ENCODE data around the gene SLC10A3. TPM values are rescaled to one million over a fixed set of nuclear protein-coding genes. Genes with fewer than 3 reads are reported as not detected.
A peak's percentile ranks its signal among the peaks of the same experiment; 100 is the strongest.
"Not testable (repeated sequence)": the region's sequence is repeated elsewhere in the genome, so short reads cannot be mapped to it uniquely, and the experiment has no call there.

The SLC10A3 gene
- polyA plus RNA-seq, 6 donors from 2014 or later, result 33.5 to 65.1 (median 38.0) TPM

DNA sequence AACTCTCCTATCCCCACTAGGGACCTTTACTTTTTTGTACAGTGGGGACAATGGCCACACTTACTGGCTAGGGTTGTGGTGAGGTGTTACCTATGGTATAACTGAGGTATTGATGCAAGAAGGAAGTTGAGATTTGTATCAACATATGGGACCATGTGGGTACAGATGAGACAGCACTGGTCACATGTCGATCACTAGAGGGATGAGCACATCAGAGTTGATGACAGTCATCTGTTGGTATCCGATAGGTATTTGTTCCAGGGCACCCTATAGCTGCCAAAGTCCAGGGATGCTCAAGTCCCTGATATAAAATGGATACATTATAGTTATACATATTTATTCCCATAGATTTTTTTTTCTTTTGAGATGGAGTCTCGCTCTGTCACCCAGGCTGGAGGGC, 12.6 kb upstream of the SLC10A3 start:
- H3K27me3 Mint-ChIP-seq, result no peaks in the 10 kb centered on the region
- no peak for ATAC-seq (ENCODE audit: low read depth in 2 of 2)
- peaks cover 0 to 2% (median 0%) of the 10 kb centered on the region in 7 donors for H3K9me3 Mint-ChIP-seq
- H3K4me1 Mint-ChIP-seq, result no peaks in the 10 kb centered on the region
- H3K36me3 Mint-ChIP-seq, result no peaks in the 10 kb centered on the region
- H3K4me3 Mint-ChIP-seq, result no peak overlapping the region
- peak overlapping the region in 1 of 6 donors; percentile 36 for H3K27ac Mint-ChIP-seq
- DNase-seq, result no peak

DNA sequence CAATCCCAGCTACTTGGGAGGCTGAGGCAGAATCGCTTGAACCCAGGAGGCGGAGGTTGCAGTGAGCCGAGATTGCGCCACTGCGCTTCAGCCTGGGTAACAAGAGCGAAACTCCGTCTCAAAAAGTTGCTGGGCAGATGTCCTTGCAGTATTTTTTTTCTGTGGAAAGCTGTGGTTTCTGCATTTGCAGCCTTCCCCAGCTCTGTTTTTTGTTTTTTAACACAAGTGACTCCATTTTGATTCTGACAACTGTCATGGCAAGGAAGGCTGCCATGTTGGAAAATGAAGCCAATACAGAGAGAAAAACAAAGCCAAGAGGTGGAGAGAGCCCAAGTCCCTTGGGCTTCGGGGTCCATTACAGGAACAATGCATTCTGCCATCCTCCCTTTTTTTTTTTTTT, 11.7 kb upstream of the SLC10A3 start:
- no peak overlapping the region for H3K27ac Mint-ChIP-seq
- no peaks in the 10 kb centered on the region for H3K36me3 Mint-ChIP-seq
- peaks cover 0 to 2% (median 0%) of the 10 kb centered on the region in 7 donors for H3K9me3 Mint-ChIP-seq
- no peaks in the 10 kb centered on the region for H3K4me1 Mint-ChIP-seq
- no peak overlapping the region for H3K4me3 Mint-ChIP-seq
- no peaks in the 10 kb centered on the region for H3K27me3 Mint-ChIP-seq
- DNase-seq (no peak), ATAC-seq (ENCODE audit: low read depth in 2 of 2) (no peak)

DNA sequence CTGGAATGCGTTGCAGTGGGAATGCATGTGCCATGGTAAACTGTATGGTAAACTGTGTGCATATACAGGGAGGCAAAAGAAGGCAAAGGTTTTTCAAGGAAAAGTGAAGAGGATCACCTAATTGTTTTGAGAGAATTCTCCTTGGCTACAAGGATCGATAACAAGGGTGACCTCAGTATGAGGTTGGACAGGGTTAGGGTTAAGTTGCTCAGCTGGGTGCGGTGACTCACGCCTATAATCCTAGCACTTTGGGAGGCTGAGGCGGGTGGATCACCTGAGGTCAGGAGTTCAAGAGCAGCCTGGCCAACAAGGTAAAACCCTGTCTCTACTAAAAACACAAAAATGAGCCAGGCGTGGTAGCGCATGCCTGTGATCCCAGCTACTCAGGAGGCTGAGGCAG, 11.0 kb upstream of the SLC10A3 start:
- H3K4me3 Mint-ChIP-seq; DNase-seq; H3K9me3 Mint-ChIP-seq; H3K36me3 Mint-ChIP-seq; H3K4me1 Mint-ChIP-seq; H3K27me3 Mint-ChIP-seq; ATAC-seq (ENCODE audit: low read depth in 2 of 2): not testable (repeated sequence)
- peak overlapping the region in 1 of 6 donors; percentile 14 for H3K27ac Mint-ChIP-seq

DNA sequence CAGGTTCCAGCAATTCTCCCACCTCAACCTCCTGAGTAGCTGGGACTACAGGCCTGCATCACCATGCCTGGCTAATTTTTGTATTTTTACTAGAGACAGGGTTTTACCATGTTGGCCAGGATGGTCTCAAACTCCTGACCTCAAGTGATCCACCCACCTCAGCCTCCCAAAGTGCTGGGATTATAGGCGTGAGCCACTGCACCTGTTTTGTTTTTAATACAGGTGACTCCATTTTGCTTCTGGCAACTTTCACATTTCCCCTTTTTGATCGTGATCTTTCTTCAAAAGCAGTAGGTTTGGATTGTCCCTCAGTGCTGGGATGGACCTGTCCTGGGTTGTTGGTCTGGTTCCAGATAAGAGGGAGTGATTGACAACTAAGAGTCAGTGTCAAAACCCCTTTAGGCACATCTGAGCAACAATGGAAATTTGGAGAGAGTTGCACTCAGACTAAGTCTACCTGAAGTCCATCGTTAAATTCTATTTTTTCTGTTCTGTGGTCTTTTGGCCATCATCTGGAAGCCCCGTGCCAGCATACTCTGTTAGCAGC, 6.2 kb upstream of the SLC10A3 start:
- DNase-seq; H3K9me3 Mint-ChIP-seq; H3K4me1 Mint-ChIP-seq; ATAC-seq (ENCODE audit: low read depth in 2 of 2); H3K36me3 Mint-ChIP-seq; H3K27ac Mint-ChIP-seq; H3K27me3 Mint-ChIP-seq: not testable (repeated sequence)
- H3K4me3 Mint-ChIP-seq, result peak overlapping the region in 1 of 8 donors; percentile 29

DNA sequence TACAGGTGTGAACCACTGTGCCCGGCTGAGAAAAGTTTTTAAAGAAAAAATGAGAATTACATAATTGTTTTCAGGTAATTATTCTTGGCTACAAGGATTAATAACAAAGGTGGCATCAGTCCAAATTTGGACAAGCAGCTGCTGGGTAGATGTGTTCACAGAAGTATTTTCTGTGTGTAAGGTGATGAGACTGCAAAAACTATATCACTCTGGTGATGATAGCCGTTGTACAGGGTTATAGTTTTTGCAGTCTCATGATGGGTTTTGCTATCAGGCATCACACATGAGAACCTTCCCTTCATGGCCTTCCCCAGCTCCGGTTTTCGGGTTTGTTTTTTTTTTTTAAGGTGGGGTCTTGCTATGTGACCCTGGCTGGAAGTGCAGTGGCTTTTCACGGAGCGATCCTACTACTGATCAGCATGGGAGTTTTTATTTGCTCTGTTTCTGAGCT, 5.1 kb upstream of the SLC10A3 start:
- Mint-ChIP-seq H3K4me1 (peaks cover 4 to 8% (median 7%) of the 10 kb centered on the region in 3 donors), H3K27ac (no peak overlapping the region), H3K27me3 (no peaks in the 10 kb centered on the region), H3K4me3 (no peak overlapping the region), H3K9me3 (peaks cover 0 to 3% (median 0%) of the 10 kb centered on the region in 7 donors), H3K36me3 (no peaks in the 10 kb centered on the region)
- no peak for DNase-seq
- no peak for ATAC-seq (ENCODE audit: low read depth in 2 of 2)

DNA sequence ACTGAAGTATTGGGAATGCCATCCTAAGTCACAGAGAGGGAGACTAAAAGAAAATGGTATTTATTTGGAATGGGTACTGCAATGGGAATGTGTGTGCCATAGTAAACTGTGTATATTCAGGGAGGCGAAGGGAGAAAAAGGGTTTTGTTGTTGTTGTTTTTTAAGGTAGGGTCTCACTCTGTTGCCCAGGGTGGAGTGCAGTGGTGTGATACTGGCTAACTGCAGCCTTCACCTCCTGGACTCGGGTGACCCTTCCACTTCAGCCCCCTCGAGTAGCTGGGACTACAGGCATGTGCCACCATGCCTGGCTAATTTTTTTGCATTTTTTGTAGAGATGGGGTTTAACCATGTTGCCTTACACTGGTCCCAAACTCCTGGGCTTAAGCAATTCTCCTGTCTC, 4.3 kb upstream of the SLC10A3 start:
- Mint-ChIP-seq H3K4me3 (no peak overlapping the region), H3K36me3 (no peaks in the 10 kb centered on the region), H3K9me3 (peaks cover 0 to 3% (median 0%) of the 10 kb centered on the region in 7 donors), H3K4me1 (peaks cover 7 to 9% (median 9%) of the 10 kb centered on the region in 3 donors), H3K27me3 (no peaks in the 10 kb centered on the region), H3K27ac (peak overlapping the region in 2 of 6 donors; percentile 59 to 88)
- DNase-seq (no peak), ATAC-seq (ENCODE audit: low read depth in 2 of 2) (no peak)

DNA sequence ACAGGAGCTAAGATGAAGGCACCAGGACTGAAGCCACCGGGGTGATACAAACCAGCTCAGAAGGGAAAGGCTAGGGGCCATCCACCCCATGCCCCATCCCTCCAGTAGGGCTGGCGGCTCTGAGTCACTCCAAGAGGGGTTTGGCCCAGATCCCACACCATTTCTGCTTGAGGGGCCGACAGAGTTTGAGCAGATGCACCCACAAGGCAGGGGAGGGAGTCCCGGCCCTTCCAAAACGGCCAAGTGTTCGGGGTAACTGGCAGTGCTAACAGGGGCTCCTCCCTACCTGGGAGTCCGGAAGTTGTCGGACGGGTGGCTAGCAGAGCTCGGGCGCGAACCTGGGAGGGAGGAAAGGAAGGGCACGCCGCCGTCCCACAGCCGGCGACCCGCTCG, 412 bp downstream of the SLC10A3 start:
- no peaks in the 10 kb centered on the region for H3K36me3 Mint-ChIP-seq
- H3K9me3 Mint-ChIP-seq, result peaks cover 0 to 3% (median 0%) of the 10 kb centered on the region in 7 donors
- ATAC-seq (ENCODE audit: low read depth in 2 of 2) (peak in 1 of 2 donors; percentile 4), DNase-seq (no peak)
- H3K4me3 Mint-ChIP-seq, result peak overlapping the region; percentile 83 to 94 (median 90)
- no peaks in the 10 kb centered on the region for H3K27me3 Mint-ChIP-seq
- peaks cover 18 to 31% (median 21%) of the 10 kb centered on the region in 3 donors for H3K4me1 Mint-ChIP-seq
- peak overlapping the region in 5 of 6 donors; percentile 63 to 95 (median 84) for H3K27ac Mint-ChIP-seq

DNA sequence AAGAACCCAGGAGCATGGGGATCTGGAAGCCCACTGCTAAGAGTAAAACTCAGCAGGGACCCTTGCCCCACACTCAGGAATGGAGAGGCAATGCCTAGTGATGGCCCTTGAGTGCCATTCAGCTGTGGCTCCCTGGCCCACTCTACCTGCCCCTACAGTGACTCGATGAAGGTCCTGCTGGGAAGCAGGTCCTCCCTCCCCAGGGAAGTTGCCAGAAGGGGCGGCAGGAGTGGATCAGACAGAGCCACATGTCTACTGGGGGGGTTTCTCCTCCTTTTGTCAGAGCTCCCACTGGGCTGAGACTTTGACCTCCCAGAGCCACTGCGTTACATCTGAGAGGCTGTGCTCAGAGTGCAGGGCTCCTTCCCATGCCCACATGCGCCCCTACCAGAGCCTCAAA, 1.2 kb downstream of the SLC10A3 start:
- peaks cover 0 to 3% (median 0%) of the 10 kb centered on the region in 7 donors for H3K9me3 Mint-ChIP-seq
- H3K4me1 Mint-ChIP-seq, result peaks cover 18 to 31% (median 21%) of the 10 kb centered on the region in 3 donors
- H3K27ac Mint-ChIP-seq, result peak overlapping the region in 3 of 6 donors; percentile 32 to 84 (median 69)
- H3K4me3 Mint-ChIP-seq, result peak overlapping the region; percentile 35 to 94 (median 87)
- ATAC-seq (ENCODE audit: low read depth in 2 of 2) (no peak), DNase-seq (no peak)
- no peaks in the 10 kb centered on the region for H3K36me3 Mint-ChIP-seq
- H3K27me3 Mint-ChIP-seq, result no peaks in the 10 kb centered on the region

DNA sequence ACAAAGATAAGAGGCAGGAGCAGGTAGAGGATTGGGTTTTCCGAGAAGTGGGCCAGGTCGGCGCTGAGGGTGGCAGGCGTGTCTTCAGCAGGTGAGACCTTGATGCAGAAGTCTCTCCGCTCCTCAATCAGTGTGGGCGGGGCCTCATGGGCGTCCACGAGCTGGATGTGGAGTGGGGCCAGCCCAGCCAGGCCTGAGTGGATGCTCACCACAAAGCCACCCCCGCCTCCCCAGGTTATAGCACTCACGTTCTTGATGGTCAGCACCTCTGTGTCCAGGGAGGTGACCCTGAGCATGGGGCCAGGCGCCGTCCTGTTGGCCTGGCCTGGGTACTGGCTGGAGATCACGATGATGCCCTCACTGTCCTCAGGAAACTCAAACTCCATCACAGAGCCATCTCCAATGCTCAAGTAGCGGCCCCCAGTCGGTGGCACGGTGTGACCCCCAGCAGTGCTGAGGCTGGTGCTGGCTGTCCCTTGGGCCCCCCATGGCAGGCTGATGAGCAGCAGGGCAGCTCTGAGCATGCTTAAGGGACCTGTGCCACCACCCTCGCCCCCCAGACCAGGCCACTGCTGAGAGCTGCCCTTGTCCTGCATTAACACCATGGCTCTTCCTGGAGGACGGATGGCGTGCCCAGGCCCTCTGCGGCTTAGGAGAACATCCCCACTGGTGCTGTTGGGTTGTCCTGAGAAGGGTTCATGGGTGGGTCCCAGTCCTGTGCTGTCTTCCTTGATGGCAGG, 1.9 kb downstream of the SLC10A3 start:
- Mint-ChIP-seq H3K27ac (peak overlapping the region in 2 of 6 donors; percentile 19 to 20), H3K4me3 (peak overlapping the region; percentile 47 to 93 (median 86)), H3K27me3 (no peaks in the 10 kb centered on the region), H3K4me1 (peaks cover 18 to 31% (median 21%) of the 10 kb centered on the region in 3 donors), H3K36me3 (no peaks in the 10 kb centered on the region), H3K9me3 (peaks cover 0 to 3% (median 0%) of the 10 kb centered on the region in 7 donors)
- ATAC-seq (ENCODE audit: low read depth in 2 of 2), result no peak
- no peak for DNase-seq

DNA sequence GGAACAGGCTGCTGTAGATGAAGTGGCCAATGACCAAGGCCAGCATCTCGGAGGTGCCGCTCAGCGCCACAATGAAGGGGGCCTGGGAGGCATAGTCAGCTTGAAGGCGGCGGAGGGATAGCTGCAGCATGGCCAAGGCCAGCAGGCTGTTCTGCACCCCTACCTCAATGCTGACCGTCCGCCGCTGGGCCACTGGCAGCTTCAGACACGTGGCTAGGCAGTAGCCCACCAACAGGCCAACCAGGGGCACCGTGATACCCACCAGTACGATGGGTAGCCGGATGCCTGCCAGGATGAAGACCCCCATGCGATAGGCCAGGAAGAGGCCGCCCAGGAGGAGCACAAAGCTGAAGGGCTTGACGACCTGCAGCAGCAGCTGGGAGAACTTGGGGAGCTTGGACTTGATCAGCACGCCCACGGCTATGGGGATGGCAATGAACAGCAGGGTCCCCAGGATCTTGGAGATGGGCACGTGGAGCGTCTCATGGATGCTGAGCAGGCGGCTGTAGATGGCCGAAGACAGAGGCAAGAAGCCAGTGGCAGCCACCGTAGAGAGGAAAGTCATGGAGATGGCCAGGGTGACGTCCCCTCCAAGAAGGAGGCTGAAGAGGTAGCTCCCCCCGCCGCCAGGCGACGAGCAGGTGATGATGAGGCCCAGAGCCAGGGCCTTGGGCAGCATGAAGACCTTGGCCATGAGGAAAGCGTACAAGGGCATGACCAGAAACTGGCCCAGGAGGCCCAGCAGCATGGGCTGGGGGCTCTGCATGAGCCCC, 2.7 kb downstream of the SLC10A3 start:
- Mint-ChIP-seq H3K4me3 (peak overlapping the region; percentile 48 to 91 (median 80)), H3K4me1 (peaks cover 21 to 33% (median 22%) of the 10 kb centered on the region in 3 donors), H3K27ac (peak overlapping the region in 3 of 6 donors; percentile 20 to 90 (median 62)), H3K27me3 (no peaks in the 10 kb centered on the region), H3K36me3 (no peaks in the 10 kb centered on the region), H3K9me3 (peaks cover 0 to 3% (median 0%) of the 10 kb centered on the region in 7 donors)
- ATAC-seq (ENCODE audit: low read depth in 2 of 2) (no peak), DNase-seq (no peak)

DNA sequence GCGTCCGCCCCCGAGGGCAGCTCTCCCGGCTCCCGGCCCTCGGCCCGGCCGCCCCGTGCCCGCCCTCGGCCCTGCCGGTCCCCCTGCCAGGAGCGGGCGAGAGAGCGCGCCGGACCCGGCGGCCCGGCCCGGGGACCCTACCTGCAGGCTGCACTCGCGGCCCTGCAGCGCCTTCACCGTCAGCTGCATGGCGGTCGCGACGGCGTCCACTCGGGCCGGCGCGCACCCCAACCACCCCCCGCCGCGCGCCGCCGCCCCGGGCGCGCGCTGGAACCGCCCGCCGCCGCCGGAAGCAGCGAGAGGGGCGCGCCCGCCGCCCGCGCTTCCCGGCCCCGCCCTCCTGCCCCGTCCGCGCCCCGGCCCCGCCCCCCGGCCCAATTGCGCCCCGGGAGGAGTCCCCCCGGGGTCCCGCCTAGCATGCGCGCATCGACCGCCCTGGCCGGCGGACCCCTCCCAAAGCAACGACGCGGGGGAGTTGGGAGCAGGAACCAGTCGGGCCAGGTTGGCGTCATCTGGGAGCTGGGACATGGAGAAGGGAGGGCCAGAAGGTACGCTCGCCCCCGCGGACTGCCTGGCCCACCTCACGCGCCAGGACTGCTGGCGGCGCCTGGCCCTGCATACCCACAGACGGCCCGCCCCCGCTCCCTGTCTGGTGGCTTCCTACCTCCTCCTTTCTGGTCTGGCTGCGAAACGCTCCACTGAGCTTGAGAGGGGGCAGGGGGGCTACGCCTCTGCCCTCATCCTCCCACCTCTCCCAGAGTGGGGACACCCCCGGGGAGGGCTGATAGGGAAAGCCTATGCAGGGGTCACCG, 3.8 kb downstream of the SLC10A3 start, which contains the start of gene UBL4A:
UBL4A (minus strand) TSS at position 220 of the 812 bp plus-strand sequence; CDS start at position 189, 31 bp downstream.
- ATAC-seq (ENCODE audit: low read depth in 2 of 2), result peak; percentile 18 to 32
- Mint-ChIP-seq H3K27ac (peak within 1 kb of the TSS in 5 of 6 donors; percentile 59 to 91 (median 76)), H3K27me3 (no peaks in the 10 kb centered on the region), H3K4me3 (peak within 1 kb of the TSS; percentile 73 to 91 (median 89)), H3K4me1 (peaks cover 29 to 40% (median 30%) of the 10 kb centered on the region in 3 donors), H3K36me3 (no peaks in the 10 kb centered on the region), H3K9me3 (peaks cover 0 to 3% (median 0%) of the 10 kb centered on the region in 7 donors)
- DNase-seq, result peak; percentile 59

DNA sequence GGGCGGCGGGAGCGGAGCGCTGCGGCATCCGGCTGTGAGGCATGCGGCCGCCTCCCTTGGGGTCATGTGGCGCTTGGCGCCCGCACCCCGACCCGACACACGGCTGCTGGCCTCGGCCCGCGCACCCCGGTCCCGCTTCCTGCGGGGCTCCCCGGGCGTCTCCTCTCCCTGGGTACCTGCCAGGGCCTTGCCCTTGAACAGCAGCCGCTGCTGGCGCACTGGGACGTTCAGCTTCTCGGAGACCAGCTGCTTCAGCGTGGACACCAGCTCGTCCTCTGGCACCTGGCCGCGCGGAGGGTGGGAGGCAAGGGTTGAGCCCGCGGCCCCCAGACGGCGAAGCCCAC, 4.4 kb downstream of the SLC10A3 start:
- Mint-ChIP-seq H3K36me3 (no peaks in the 10 kb centered on the region), H3K4me3 (peak overlapping the region in 3 of 8 donors; percentile 58 to 73 (median 67)), H3K9me3 (peaks cover 0 to 1% (median 0%) of the 10 kb centered on the region in 7 donors), H3K27me3 (no peaks in the 10 kb centered on the region), H3K4me1 (peaks cover 25 to 36% (median 25%) of the 10 kb centered on the region in 3 donors), H3K27ac (no peak overlapping the region)
- DNase-seq (peak; percentile 33), ATAC-seq (ENCODE audit: low read depth in 2 of 2) (no peak)
